NT2/D1 (cell line): ENCODE results near the gene PUDP.

Source experiments
- YY1 ChIP-seq: IDR thresholded peaks from 2 replicates; pipeline ENCODE4 v1.6.1; 2011; ENCODE audit not compliant: insufficient read length, insufficient read depth
- ZNF274 ChIP-seq: IDR thresholded peaks from 2 replicates; pipeline ENCODE4 v1.6.1; 2011; ENCODE audit warnings: mild to moderate bottlenecking, low read depth, low read length

DNA sequence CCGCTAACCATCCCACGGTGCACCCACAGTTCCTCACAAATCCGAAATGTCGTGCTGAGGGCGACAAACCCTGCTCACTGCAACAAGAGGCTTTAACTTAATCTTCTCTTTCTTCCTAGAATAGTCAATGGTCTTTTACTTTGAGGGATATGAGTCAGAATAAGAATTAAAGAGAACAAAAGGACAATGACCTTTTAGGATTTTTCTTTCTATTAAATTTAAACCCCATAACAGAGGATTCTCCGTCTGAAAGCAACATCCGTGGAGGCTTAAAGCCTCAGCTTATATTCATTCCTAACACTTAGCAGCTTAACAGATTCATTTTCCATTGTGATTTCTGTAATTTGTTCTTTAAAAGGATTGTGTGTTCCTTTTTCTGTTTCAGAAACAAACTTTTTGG, 44.9 kb upstream of the PUDP start:
- TF ChIP-seq YY1: no peak
- no peak for TF ChIP-seq ZNF274
